ENCODE data around the gene MRPL32.
A peak's percentile ranks its signal among the peaks of the same experiment; 100 is the strongest.

The MRPL32 gene

DNA sequence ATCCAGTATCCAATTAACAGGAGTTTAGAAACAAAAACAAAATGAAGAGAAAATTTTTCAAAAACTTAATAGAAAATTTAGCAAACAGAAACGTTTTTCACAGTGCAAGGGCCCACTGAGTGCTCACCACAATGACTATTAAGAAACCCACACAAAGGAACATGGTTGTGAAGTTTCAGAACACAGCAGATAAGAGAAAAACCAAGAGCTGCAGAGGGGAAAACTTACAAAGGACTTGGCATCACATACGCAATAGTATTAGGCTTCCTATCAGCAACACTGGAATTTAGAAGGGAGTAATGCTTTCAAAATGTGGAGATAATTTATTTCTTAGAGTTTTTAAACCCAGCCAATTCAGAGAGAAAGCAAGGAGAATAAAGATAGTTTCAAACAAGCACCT lies 18.6 kb upstream of the MRPL32 start:
- Mint-ChIP-seq H3K36me3 (peaks cover 47% of the 10 kb centered on the region), H3K4me1 (peaks cover 52% of the 10 kb centered on the region), H3K4me3 (no peak overlapping the region), H3K27ac (peak overlapping the region; percentile 86), H3K27me3 (no peaks in the 10 kb centered on the region), H3K9me3 (no peaks in the 10 kb centered on the region)
- CTCF ChIA-PET, result interaction anchor here (0.6 to 1.6 kb wide), 3 partner anchors 16 to 27 kb away, joined by 3 read pairs; no protein-coding TSS in a partner anchor
- no peak for DNase-seq

DNA sequence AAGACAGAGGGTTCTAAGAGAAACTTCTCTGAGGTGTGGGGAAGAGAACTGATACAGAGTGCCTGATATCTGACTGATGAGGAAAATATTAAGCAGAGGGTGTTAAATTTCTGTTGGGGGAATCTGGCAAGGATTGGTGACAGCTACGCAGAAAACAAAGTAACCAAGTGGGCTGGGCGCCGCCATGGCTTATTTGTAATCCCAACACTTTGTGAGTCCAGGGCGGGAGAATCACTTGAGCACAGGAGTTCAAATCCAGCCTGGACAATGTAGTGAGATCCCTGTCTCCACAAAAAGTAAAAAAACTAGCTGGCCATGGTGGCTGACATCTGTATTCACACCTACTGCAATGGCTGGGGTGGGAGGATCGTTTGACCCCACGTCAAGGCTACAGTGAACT lies 18.2 kb upstream of the MRPL32 start:
- peak overlapping the region; percentile 86 for H3K27ac Mint-ChIP-seq
- no peaks in the 10 kb centered on the region for H3K9me3 Mint-ChIP-seq
- H3K4me3 Mint-ChIP-seq, result no peak overlapping the region
- no peak for DNase-seq
- no peaks in the 10 kb centered on the region for H3K27me3 Mint-ChIP-seq
- CTCF ChIA-PET, result interaction anchor here (0.6 kb wide), 1 partner anchor 20 kb away, joined by 3 read pairs; no protein-coding TSS in a partner anchor
- H3K36me3 Mint-ChIP-seq, result peaks cover 50% of the 10 kb centered on the region
- H3K4me1 Mint-ChIP-seq, result peaks cover 52% of the 10 kb centered on the region

DNA sequence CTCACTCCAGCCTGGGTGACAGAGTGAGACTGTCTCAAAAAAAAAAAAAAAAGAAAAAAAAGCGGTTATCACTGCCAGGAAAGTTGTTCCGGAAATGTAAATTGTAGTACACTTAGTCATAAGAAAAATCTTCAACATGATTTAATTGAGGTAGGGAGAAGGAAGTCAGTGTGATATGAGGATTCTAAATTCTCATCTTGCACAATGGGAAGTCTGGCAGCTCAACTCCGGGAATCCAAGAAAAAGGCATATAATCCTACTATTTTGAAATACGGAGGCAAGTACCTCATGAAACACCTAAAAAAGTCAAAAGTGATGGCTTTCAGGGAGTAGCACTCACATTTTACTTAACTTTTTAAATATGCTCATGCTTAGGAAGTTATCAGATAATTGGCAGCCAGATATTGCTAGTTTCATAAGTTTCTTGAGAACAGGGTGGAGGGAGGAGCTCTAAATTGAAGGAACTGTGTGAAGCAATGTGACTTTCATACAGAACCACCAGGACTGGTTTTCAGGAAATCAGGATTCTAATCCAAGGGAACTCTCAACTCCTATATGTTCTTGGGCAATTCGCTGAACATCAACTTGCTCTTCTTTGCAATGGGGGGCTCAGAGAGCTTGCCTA lies 17.6 kb upstream of the MRPL32 start:
- H3K27ac Mint-ChIP-seq, result peak overlapping the region; percentile 86
- no peak for DNase-seq
- H3K4me3 Mint-ChIP-seq, result no peak overlapping the region
- H3K36me3 Mint-ChIP-seq, result peaks cover 54% of the 10 kb centered on the region
- no peaks in the 10 kb centered on the region for H3K9me3 Mint-ChIP-seq
- CTCF ChIA-PET, result no interaction called here
- H3K4me1 Mint-ChIP-seq, result peaks cover 52% of the 10 kb centered on the region
- no peaks in the 10 kb centered on the region for H3K27me3 Mint-ChIP-seq

DNA sequence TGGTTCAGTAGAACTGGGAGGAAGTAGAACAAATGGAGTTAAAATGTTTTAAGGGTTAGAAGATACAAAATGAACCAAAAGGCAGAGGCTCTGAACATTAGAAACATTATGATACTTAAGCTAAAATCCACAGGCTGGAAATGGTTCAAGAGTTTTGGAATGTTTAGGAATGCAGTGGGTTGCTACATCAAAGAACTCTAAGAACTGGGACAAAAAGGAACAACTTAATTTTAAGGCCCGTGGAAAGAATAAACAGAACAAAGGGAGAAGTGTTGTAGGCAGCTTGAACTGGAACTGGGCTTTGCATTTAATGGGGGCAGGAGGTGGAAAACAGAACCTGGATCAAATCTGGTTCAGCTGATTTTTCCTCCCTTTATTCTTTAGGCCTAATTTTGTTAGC lies 16.8 kb upstream of the MRPL32 start:
- H3K27ac Mint-ChIP-seq, result no peak overlapping the region
- peaks cover 47% of the 10 kb centered on the region for H3K4me1 Mint-ChIP-seq
- H3K36me3 Mint-ChIP-seq, result peaks cover 54% of the 10 kb centered on the region
- CTCF ChIA-PET, result no interaction called here
- H3K27me3 Mint-ChIP-seq, result no peaks in the 10 kb centered on the region
- H3K4me3 Mint-ChIP-seq, result no peak overlapping the region
- no peak for DNase-seq
- no peaks in the 10 kb centered on the region for H3K9me3 Mint-ChIP-seq

DNA sequence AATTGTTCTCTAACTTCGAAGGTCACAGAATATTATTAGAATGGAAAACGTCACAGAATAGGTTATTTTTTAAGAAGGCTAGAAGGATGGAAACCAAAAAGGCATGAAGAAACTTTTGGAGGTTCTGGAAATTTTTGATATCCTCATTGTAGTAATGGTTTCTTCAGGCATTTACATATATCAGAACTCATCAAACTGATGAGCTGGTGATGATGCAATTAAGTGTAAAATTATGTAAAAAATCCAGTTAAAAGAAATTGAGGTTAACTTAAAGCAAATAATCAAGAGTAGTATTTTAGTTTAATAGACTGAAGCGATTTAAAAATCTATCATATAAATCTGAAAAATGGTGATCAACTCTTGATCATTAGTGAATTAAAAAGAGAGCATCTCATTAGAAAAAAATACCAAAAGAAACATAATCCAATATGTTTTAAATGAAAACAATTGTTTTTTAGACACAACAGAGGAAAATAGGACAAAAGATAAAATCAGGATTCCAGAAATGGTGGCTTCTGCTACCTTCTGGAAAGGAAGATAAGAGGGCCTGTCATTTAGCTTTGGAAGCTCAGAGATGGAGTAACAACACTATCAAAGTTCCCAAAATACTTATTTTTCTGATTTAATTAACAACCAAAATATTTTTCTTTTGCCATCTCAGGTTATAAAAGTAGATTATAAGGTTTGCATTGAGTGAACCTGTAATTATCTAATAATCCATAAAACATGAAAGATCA lies 10.0 kb upstream of the MRPL32 start:
- CTCF ChIA-PET, result no interaction called here
- Mint-ChIP-seq H3K4me3 (no peak overlapping the region), H3K9me3 (no peaks in the 10 kb centered on the region), H3K27ac (no peak overlapping the region), H3K4me1 (peaks cover 18% of the 10 kb centered on the region), H3K27me3 (no peaks in the 10 kb centered on the region), H3K36me3 (peaks cover 66% of the 10 kb centered on the region)
- no peak for DNase-seq

DNA sequence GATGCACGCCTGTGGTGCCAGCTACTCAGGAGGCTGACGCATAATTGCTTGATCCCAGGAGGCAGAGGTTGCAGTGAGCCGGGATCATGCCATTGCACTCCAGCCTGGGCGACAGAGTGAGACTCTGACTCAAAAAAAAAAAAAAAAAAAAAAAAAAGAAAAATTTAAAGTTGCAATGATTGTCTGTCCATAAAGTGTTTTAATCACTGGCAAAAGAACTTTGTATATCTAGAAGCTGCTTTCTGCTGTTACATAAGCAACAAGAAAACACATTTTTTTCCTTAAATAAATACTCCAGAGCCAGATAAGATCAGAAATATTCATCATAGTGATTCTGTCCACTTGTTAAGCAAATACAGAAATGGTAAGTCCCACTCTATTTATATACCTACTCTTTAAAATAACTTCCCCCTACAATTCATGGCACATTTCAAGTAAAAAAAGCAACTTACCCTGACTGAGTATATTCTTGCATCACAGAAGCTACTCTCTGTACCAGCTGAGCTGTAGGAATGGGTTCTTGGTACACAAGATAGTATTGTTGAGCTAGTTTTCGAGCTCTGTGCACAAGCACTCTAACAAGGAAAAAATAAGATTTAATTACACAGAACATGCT lies 7.8 kb upstream of the MRPL32 start:
- no peaks in the 10 kb centered on the region for H3K9me3 Mint-ChIP-seq
- CTCF ChIA-PET, result interaction anchor here (2.3 kb wide), 1 partner anchor 17 kb away, joined by 7 read pairs; no protein-coding TSS in a partner anchor
- H3K4me3 Mint-ChIP-seq, result no peak overlapping the region
- no peaks in the 10 kb centered on the region for H3K27me3 Mint-ChIP-seq
- peaks cover 57% of the 10 kb centered on the region for H3K36me3 Mint-ChIP-seq
- H3K4me1 Mint-ChIP-seq, result peaks cover 35% of the 10 kb centered on the region
- no peak overlapping the region for H3K27ac Mint-ChIP-seq
- no peak for DNase-seq

DNA sequence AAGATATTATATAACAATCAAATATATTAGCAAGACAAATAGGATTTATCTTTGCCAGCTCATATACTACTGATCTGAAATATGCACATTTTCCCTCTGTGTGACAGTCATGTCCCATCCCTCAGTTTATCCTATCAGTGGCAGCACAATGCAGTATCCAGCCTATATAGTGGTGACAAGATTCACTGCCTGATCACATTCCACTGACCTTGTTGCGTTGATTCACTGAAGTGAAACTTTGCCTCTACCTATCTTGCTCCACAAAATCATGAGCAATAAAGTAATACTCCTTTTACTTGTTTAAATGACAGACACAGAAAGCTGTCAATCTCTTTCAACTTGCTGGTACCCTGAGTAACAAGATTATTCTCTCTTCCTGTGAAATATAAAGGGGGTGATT lies 6.5 kb upstream of the MRPL32 start:
- peaks cover 47% of the 10 kb centered on the region for H3K4me1 Mint-ChIP-seq
- H3K27ac Mint-ChIP-seq, result peak overlapping the region; percentile 22
- no peak for DNase-seq
- H3K36me3 Mint-ChIP-seq, result peaks cover 50% of the 10 kb centered on the region
- CTCF ChIA-PET, result interaction anchor here (2.3 kb wide), 1 partner anchor 16 kb away, joined by 7 read pairs; no protein-coding TSS in a partner anchor
- H3K27me3 Mint-ChIP-seq, result no peaks in the 10 kb centered on the region
- no peaks in the 10 kb centered on the region for H3K9me3 Mint-ChIP-seq
- no peak overlapping the region for H3K4me3 Mint-ChIP-seq

DNA sequence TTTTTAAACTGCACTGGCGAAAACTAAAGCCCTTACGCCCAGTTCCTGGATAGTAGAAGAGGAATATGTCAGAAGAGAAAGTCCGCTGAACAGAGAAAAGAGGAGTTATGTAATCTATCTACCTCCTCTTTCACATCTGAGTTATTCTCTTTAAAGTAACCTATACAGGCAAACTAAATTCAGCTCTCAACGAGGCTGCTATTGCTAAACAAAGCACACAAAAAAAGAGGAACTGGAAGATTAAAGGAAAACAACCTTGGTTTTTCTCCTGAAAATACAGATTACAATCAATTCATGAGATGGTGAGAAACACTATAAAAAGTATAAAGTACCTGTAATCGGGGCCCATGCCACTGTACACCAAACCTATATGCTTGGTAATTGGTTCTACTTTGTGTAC lies 6.0 kb upstream of the MRPL32 start:
- Mint-ChIP-seq H3K36me3 (peaks cover 45% of the 10 kb centered on the region), H3K27ac (no peak overlapping the region), H3K9me3 (no peaks in the 10 kb centered on the region), H3K4me3 (no peak overlapping the region), H3K27me3 (no peaks in the 10 kb centered on the region), H3K4me1 (peaks cover 52% of the 10 kb centered on the region)
- DNase-seq, result no peak
- CTCF ChIA-PET, result interaction anchor here (0.6 to 1.6 kb wide), 2 partner anchors 774 to 985 kb away, joined by 3 read pairs; no protein-coding TSS in a partner anchor

DNA sequence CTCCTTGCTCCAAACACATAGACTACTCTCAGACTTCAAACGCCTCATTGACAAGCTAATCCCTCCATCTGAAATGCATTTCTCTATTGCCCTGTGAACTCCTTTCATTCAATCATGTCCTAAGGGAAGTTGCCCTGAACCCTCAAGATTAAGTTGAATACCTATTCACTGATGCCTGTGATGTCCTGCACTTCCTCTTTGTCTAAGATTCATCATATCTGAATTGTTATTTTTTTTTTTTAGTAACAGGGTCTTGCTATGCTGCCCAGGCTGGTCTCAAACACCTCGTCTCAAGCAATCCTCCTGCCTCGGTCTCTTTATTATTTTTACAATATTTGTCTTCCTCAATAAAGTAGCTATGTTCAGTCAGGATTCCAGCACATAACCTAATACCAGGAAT lies 3.4 kb upstream of the MRPL32 start:
- H3K4me1 Mint-ChIP-seq, result peaks cover 64% of the 10 kb centered on the region
- H3K27ac Mint-ChIP-seq, result no peak overlapping the region

DNA sequence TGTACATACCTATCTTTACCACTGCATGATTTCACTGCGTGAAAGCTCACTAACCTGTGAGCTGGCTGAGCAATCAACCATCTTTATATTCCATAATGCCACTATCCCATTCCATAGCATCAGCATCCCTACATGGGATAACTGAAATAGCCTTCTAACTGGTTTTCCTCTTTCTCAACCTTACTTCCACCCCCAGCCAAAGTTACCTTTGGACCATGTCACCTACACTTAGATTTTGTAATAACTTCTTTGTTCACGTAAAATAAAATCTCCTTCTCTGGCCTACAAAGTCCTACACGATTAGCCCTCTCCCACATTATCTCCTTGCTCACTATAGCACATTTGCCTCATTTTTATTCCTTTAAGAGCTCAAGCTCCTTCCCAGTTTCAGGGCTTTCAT lies 2.7 kb upstream of the MRPL32 start:
- Mint-ChIP-seq H3K4me1 (peaks cover 70% of the 10 kb centered on the region), H3K36me3 (peaks cover 37% of the 10 kb centered on the region), H3K4me3 (peak overlapping the region; percentile 63), H3K27ac (no peak overlapping the region), H3K27me3 (no peaks in the 10 kb centered on the region), H3K9me3 (no peaks in the 10 kb centered on the region)
- DNase-seq, result no peak
- CTCF ChIA-PET, result interaction anchor here (1.8 kb wide), 1 partner anchor 11 kb away, joined by 6 read pairs; no protein-coding TSS in a partner anchor

More for the DNA sequence above, 3.4 kb upstream of the MRPL32 start:
- no peaks in the 10 kb centered on the region for H3K27me3 Mint-ChIP-seq
- H3K9me3 Mint-ChIP-seq, result no peaks in the 10 kb centered on the region
- CTCF ChIA-PET, result interaction anchor here (1.8 kb wide), 1 partner anchor 12 kb away, joined by 6 read pairs; no protein-coding TSS in a partner anchor
- DNase-seq, result no peak
- no peak overlapping the region for H3K4me3 Mint-ChIP-seq
- H3K36me3 Mint-ChIP-seq, result peaks cover 37% of the 10 kb centered on the region

DNA sequence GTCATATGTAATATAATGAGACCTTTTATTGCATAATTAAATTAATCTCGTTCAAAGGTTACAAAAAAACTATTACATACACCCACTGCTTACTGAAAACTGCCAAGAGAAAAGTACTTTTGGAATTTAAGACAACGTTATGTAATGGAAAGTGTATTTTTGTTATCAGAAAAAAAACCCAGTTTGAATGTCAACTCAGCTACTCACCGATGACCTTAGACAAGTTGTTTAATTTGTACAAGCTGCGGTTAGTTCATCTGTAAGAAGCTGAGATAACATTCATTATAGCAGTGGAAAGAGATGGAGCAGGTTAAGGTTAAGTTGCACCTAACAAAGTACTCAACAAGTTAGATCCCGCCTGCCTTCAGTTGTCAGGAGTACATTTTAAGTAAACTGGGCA lies 1.3 kb upstream of the MRPL32 start:
- Mint-ChIP-seq H3K4me3 (peak overlapping the region; percentile 95), H3K27ac (peak overlapping the region; percentile 99), H3K4me1 (peaks cover 69% of the 10 kb centered on the region), H3K27me3 (no peaks in the 10 kb centered on the region), H3K9me3 (no peaks in the 10 kb centered on the region), H3K36me3 (peaks cover 31% of the 10 kb centered on the region)
- CTCF ChIA-PET, result interaction anchor here (0.6 to 1.4 kb wide), 2 partner anchors 10 to 16 kb away, joined by 5 to 13 read pairs; no protein-coding TSS in a partner anchor
- no peak for DNase-seq

DNA sequence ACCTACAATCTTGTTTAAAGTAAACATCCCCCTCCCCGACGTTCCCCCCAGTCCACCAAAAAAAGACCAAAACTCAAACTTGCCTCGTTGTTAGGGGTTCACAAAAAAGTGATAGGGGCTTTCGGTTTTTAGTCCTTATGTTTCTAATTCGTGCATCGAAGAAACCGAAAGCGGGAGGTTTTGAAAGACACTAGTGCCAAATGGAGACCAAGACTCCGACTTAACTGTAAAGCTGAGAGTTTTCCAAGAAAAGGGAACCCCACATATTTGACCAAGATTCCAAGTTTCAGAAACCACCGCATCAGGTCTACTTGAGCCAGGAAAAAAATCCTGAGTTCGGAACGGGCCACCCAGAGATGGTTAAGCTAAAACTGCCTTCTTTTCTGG lies 736 bp upstream of the MRPL32 start:
- H3K27me3 Mint-ChIP-seq, result no peaks in the 10 kb centered on the region
- no peaks in the 10 kb centered on the region for H3K9me3 Mint-ChIP-seq
- DNase-seq, result peak; percentile 43
- CTCF ChIA-PET, result interaction anchor here (1.4 to 1.5 kb wide), 4 partner anchors 10 to 988 kb away, joined by 4 to 13 read pairs (median 4); no protein-coding TSS in a partner anchor
- H3K4me3 Mint-ChIP-seq, result peak overlapping the region; percentile 95
- H3K27ac Mint-ChIP-seq, result peak overlapping the region; percentile 99
- H3K4me1 Mint-ChIP-seq, result peaks cover 71% of the 10 kb centered on the region
- H3K36me3 Mint-ChIP-seq, result peaks cover 34% of the 10 kb centered on the region

DNA sequence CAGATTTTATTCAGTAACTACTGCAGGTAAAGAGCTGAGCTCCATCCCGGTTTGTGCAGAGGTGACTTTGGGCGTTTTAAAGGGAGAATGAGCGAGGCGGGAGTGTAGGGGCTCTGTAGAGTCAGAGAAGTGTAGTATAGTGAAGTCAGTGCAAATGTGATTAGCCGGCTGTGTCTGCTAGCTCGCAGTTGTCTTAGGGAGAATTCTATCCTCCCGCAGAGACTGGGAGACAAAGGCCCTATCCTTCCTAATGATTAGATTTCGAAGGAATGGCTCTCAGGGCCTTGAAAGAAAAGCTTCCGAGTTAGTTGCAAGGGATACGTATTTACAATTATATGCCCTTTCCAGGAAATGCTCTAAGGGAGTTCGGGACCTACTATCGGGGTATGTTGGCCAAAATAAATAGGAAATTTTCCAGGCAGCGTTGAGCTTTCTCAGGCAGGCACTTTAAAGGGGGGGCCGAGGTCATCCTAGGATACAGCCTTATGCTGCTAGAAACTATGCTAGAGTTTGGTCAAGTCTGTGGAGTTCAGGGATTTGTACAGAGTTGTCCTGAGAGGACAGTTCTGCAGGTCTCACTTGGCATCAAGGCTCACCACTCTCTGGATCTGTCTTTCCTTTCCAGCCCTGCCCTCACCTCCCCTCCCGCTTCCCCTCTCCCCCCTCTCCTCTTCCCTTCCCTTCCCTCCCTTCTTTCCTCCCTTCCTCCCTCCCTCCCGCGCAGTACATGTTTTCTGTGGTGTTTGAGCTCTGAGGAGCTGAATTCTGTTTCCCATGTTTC lies 825 bp downstream of the MRPL32 start:
- Mint-ChIP-seq H3K9me3 (no peaks in the 10 kb centered on the region), H3K4me3 (peak overlapping the region; percentile 95), H3K4me1 (peaks cover 59% of the 10 kb centered on the region), H3K27me3 (no peaks in the 10 kb centered on the region), H3K36me3 (peaks cover 36% of the 10 kb centered on the region), H3K27ac (peak overlapping the region; percentile 99)
- CTCF ChIA-PET, result interaction anchor here (0.9 to 1.5 kb wide), 5 partner anchors 8 to 990 kb away, joined by 3 to 5 read pairs (median 4); no protein-coding TSS in a partner anchor
- DNase-seq, result no peak

All from activated naive CD4-positive, alpha-beta T cell treated with anti-CD3 and anti-CD28 coated beads, Interleukin-2, amount 10 ng/mL, durations not matched to agents 7 days and 5 days (primary cell).